ENCODE results near the gene TUFM. TPM values are rescaled to one million over a fixed set of nuclear protein-coding genes. Genes with fewer than 3 reads are reported as not detected.

Gene TUFM
- polyA plus RNA-seq, 3 donors: 146 to 157 (median 148) TPM

- peaks cover 40% of the 10 kb centered on the region for H3K4me1 Mint-ChIP-seq
- no peak for TF ChIP-seq CTCF (IDR thresholded peaks at IDR 0.05)
- intact Hi-C loops (cut with micrococcal nuclease): loop anchor here (10.0 kb wide), 2 partner anchors 82 to 288 kb away; partner anchors contain the start of genes RABEP2 (in 1 of the 2) and SGF29 (in 1 of the 2)
Measured at GRCh38 chr16:28842696-28843095, 3.5 kb downstream of the TUFM start.

GRCh38 chr16:28839899-28840298 is 6.2 kb downstream of the TUFM start:
- 0% methylated on average over 1 of the region's 1 CpG for WGBS (ENCODE audit: insufficient coverage)
- intact Hi-C loops (cut with micrococcal nuclease): loop anchor here (10.0 kb wide), 2 partner anchors 85 to 285 kb away; partner anchors contain the start of genes RABEP2 (in 1 of the 2) and SGF29 (in 1 of the 2)

More at GRCh38 chr16:28842696-28843095, 3.5 kb downstream of the TUFM start:
- no peak overlapping the region for H3K27ac ChIP-seq (ENCODE audit: low read depth in 1 of 2, low read length in 2 of 2)
- H3K36me3 ChIP-seq (replicated peaks in 1 of 2; ENCODE audit: control insufficient read depth in 1 of 2, insufficient read depth in 2 of 2, low read length in 2 of 2): peaks cover 33 to 52% of the 10 kb centered on the region in 2 donors
- no peak overlapping the region for H3K4me3 Mint-ChIP-seq
- peak overlapping the region in 4 of 7 donors; percentile 26 to 63 (median 54) for H3K27ac Mint-ChIP-seq
- no peak overlapping the region for H3K4me3 ChIP-seq (replicated peaks in 1 of 3; ENCODE audit: low read depth in 2 of 3, low read length in 3 of 3)
- H3K27me3 ChIP-seq (ENCODE audit: control insufficient read depth in 2 of 2, insufficient read depth in 2 of 2, low read length in 2 of 2): no peaks in the 10 kb centered on the region
- H3K27me3 Mint-ChIP-seq (ENCODE audit: low read depth in 3 of 3): no peaks in the 10 kb centered on the region
- no peak overlapping the region for H3K4me2 ChIP-seq (replicated peaks; ENCODE audit: extremely low read depth, low read length, poor library complexity, severe bottlenecking)
- peaks cover 30 to 44% of the 10 kb centered on the region in 2 donors for H3K4me1 ChIP-seq (ENCODE audit: control insufficient read depth in 1 of 2, insufficient read depth in 2 of 2, low read length in 2 of 2)
- WGBS (ENCODE audit: insufficient coverage): 100% methylated on average over 3 of the region's 7 CpGs
- H3K36me3 Mint-ChIP-seq: peaks cover 46 to 56% of the 10 kb centered on the region in 2 donors
- peaks cover 11% of the 10 kb centered on the region for H4K20me1 ChIP-seq (ENCODE audit: insufficient read depth, low read length)
- DNase-seq: no peak
- H2AFZ ChIP-seq (ENCODE audit: insufficient read depth, low read depth, low read length, poor library complexity, severe bottlenecking): no peak overlapping the region
- no peaks in the 10 kb centered on the region for H3K9me3 ChIP-seq (replicated peaks in 1 of 2; ENCODE audit: control insufficient read depth in 1 of 2, insufficient read depth in 1 of 2, low read length in 2 of 2)
- H3K9ac ChIP-seq (ENCODE audit: insufficient read depth, low read length, poor library complexity, severe bottlenecking): no peak overlapping the region
- H3K9me3 Mint-ChIP-seq: no peaks in the 10 kb centered on the region
- peaks cover 27% of the 10 kb centered on the region for H3K79me2 ChIP-seq (ENCODE audit: insufficient read depth, low read length)

More at GRCh38 chr16:28839899-28840298, 6.2 kb downstream of the TUFM start:
- Histone ChIP-seq H4K20me1 (ENCODE audit: insufficient read depth, low read length) (peaks cover 33% of the 10 kb centered on the region), H3K36me3 (replicated peaks in 1 of 2; ENCODE audit: control insufficient read depth in 1 of 2, insufficient read depth in 2 of 2, low read length in 2 of 2) (peaks cover 57 to 79% of the 10 kb centered on the region in 2 donors), H3K4me2 (replicated peaks; ENCODE audit: extremely low read depth, low read length, poor library complexity, severe bottlenecking) (no peak overlapping the region), H3K27me3 (ENCODE audit: control insufficient read depth in 2 of 2, insufficient read depth in 2 of 2, low read length in 2 of 2) (no peaks in the 10 kb centered on the region), H3K4me1 (ENCODE audit: control insufficient read depth in 1 of 2, insufficient read depth in 2 of 2, low read length in 2 of 2) (peaks cover 14 to 23% of the 10 kb centered on the region in 2 donors), H3K27ac (ENCODE audit: low read depth in 1 of 2, low read length in 2 of 2) (peak overlapping the region; percentile 53 to 63), H3K4me3 (replicated peaks in 1 of 3; ENCODE audit: low read depth in 2 of 3, low read length in 3 of 3) (no peak overlapping the region), H3K9me3 (replicated peaks in 1 of 2; ENCODE audit: control insufficient read depth in 1 of 2, insufficient read depth in 1 of 2, low read length in 2 of 2) (no peaks in the 10 kb centered on the region), H3K79me2 (ENCODE audit: insufficient read depth, low read length) (peaks cover 8% of the 10 kb centered on the region), H2AFZ (ENCODE audit: insufficient read depth, low read depth, low read length, poor library complexity, severe bottlenecking) (no peak overlapping the region), H3K9ac (ENCODE audit: insufficient read depth, low read length, poor library complexity, severe bottlenecking) (no peak overlapping the region)
- peaks cover 68 to 81% of the 10 kb centered on the region in 2 donors for H3K36me3 Mint-ChIP-seq
- H3K27me3 Mint-ChIP-seq (ENCODE audit: low read depth in 3 of 3): no peaks in the 10 kb centered on the region
- H3K4me1 Mint-ChIP-seq: peaks cover 21% of the 10 kb centered on the region
- no peaks in the 10 kb centered on the region for H3K9me3 Mint-ChIP-seq
- peak in 2 of 3 donors; percentile 30 to 43 for DNase-seq
- H3K4me3 Mint-ChIP-seq: no peak overlapping the region
- H3K27ac Mint-ChIP-seq: peak overlapping the region; percentile 75 to 87 (median 82)
- no peak for TF ChIP-seq CTCF (IDR thresholded peaks at IDR 0.05)

Measured in CD14-positive monocyte (primary cell).